Hematopoietic multipotent progenitor cell treated with erythropoietin and hydrocortisone succinate and interleukin-3 and kit ligand, for 8 days (in vitro differentiated cells): ENCODE results near the gene ANKDD1A.

Experiments used
- DNase-seq: peaks from one replicate; pipeline ENCODE4 v3.0.0-alpha.2; 2015

The ANKDD1A gene

GRCh38 chr15:64926661-64927060 lies 15.0 kb downstream of the ANKDD1A start:
- no peak for DNase-seq

GRCh38 chr15:64928626-64929220 lies 17.0 kb downstream of the ANKDD1A start:
- no peak for DNase-seq

DNA sequence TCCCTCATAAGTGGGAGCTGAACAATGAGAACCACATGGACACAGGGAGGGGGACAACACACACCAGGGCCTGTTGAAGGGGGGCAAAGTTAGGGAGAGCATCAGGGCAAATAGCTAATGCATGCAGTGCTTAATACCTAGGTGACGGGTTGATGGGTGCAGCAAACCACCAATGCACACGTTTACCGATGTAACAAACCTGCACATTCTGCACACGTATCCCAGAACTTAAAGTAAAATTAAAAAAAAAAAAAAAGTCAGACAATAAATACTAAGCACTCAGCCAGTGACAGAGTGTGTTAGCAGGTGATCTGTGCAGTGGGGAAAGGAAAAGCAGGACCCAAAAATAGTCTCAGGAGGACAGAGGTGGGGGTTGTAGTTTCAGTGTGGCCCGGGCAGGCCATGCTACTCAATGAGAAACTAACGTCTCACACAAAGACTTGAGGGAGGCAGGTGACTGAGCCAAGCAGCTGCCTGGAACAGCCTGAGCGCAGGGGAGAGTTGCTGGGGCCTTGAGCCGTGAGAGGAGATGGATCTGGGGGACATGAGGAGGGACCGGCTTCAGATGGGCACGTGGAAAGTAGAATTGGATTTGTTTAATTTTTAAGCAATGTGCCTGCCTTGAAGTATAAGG lies 18.4 kb downstream of the ANKDD1A start:
- DNase-seq: no peak

DNA sequence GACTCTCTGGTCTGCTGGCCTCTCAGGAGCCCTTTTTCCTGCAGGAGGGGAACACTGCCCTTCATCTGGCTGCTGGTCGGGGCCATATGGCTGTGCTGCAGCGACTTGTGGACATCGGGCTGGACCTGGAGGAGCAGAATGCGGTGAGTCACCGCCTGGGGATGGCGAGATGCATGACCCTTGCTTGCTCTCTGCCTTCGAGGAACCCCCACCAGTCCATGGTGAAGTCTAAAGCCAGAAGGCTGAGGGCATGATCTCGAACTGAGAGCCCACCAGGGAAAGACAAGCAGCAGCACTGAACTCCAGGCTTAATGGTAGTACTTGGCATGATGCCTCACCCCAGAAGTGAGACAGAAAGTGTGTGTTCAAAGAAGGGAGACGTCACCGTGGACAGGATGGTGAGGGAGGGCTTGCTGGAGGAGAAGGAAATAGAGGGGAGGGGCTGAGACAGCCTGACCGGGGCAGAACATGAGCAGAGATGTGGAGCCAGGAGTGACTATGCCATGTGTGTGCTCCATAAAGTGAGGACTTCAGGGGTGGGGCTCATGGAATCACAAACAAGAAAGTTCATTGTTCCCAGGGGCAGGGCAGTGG lies 19.2 kb downstream of the ANKDD1A start:
- DNase-seq: no peak

GRCh38 chr15:64931381-64931780 lies 19.7 kb downstream of the ANKDD1A start:
- no peak for DNase-seq

DNA sequence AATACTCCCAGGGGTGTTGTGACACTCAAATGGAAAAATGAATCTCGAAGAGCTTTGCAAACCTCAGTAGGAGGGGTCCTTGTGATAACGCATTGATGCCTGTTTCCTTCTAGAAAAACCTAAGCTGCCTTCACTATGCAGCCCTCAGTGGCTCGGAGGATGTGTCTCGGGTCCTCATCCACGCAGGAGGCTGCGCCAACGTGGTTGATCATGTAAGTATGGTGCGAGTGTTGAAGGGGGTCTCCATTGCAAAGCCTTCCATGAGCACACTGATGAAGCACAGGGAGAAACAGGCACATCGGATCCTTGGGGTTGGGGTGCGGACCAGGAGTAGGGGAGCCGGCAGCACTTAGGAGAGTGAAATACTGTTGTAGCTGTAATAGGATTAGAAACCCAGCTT lies 22.3 kb downstream of the ANKDD1A start:
- DNase-seq: no peak

DNA sequence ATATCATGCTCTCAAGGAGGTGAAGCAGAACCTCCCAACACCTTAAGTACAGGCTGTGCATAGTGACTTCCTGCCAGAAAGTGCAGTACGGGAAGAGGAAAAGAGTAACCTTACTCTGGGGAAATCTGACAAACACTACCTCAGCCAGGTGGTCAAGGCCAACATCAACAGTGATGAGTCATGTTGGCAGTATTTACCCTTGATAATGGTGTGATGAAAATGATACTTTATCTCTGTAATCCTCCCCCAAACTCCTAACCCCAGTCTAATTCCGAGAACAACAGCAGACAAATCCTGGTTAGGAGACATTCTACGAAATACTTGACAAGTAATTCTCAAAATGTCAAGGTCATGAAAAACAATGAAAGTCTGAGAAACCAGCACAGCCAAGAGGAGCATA lies 26.5 kb downstream of the ANKDD1A start:
- no peak for DNase-seq

DNA sequence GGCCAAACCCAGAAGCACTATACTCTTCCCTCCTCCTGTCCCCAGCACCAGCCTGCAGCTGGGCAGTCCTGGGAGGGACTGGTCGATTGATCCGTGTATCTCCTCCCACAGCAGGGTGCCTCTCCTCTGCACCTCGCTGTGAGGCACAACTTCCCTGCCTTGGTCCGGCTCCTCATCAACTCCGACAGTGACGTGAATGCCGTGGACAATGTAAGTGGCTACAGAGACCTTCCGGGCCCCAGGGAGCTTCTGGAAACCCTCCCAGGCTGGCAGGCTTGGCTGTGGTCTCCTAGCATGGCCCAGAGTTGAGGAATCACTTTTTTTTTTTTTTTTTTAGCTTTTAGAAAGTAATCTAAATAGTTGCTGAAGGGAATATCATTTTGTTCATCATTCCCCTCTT lies 30.7 kb downstream of the ANKDD1A start:
- DNase-seq: no peak

DNA sequence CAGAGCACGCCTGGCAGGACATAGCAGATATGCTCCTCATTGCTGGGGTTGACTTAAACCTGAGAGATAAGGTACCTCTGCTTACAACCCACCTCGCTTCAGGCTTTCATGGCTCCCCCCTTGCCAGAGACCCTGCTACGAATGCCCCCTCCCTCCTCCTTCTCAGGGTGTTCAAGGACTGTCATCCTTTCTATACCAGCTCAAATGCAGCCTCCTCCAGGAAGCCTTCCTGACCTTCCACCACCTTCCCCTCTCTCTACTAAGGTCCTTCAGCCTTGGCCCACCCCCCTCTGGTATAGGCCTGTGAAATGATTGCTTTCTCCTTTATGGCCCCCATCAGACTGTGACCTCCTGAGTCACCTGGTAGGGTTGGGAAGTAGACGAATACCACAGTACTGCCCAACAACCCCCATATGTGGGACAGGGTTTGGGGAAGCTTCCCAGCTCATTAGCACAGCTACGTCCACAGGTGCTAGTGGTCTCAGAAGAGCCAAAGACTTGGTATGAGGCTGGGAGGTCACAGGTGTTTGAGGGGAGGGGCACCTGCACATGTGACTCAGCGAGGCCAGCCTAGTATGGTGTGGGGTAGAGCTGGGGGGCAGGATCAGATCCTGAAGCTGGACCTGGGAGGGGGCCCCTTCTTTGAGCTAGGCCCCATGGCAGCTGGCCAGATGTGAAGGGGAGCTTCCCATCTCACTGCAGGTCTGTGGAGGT lies 32.0 kb downstream of the ANKDD1A start:
- no peak for DNase-seq

GRCh38 chr15:64944961-64945360 lies 33.3 kb downstream of the ANKDD1A start:
- DNase-seq: no peak

DNA sequence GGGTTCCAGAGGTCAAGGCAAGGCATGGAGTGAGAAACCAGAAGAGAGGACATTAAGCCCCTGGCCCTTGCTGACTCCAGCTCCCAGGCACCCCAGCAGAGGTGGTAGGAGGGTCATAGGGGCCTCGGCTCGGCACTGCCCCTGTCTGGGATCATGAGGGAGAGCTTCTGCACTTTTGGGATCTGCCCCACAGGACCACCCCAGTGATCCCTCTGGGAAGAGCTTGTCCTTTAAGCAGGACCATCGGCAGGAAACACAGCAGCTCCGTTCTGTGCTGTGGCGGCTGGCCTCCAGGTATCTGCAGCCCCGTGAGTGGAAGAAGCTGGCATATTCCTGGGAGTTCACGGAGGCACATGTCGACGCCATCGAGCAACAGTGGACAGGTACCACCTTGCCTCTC lies 35.5 kb downstream of the ANKDD1A start:
- DNase-seq: no peak

GRCh38 chr15:64948916-64949315 lies 37.2 kb downstream of the ANKDD1A start:
- DNase-seq: no peak

- DNase-seq: no peak
Observed at GRCh38 chr15:64949383-64950186, 37.9 kb downstream of the ANKDD1A start.

DNA sequence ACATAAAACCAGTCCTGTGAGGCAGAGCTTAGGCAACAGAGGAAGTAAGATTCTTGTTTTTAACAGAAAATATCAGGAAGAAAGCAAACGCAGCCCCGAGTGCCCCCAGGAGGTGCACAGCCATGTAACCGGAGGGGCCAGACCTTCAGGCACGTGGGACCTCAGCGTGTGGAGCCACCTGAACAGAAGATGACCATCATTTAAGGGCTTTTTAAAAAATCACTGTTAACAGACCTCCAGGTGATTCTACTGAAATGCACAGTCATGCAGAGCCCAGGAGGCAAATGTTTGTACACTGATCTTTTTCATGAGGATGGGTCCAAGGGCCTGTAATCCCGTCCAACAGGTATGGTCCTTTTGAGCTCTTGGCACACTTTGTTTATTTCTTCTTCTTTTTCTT lies 39.2 kb downstream of the ANKDD1A start:
- no peak for DNase-seq

GRCh38 chr15:64951777-64952418 lies 40.2 kb downstream of the ANKDD1A start:
- no peak for DNase-seq

DNA sequence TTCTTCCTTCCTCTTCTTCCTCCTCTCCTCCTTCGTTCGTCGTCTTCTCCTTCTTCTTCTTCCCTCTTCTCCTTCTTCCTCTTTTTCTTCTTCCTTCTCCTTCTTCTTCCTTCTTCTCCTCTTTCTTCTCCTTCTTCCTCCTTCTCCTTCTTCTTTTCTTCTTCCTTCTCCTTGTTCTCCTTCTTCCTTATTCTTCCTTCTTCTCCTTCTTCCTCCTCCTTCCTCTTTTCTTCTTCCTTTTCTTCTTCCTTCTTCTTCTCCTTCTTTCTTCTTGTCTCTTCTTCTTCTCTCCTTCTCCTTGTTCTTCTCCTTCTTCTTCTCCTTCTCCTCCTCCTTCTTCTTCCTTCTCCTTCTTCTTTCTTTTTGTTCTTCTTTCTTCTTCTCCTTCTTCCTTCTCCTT lies 42.7 kb downstream of the ANKDD1A start:
- DNase-seq: no peak

GRCh38 chr15:64959128-64959527 lies 47.4 kb downstream of the ANKDD1A start:
- no peak for DNase-seq

DNA sequence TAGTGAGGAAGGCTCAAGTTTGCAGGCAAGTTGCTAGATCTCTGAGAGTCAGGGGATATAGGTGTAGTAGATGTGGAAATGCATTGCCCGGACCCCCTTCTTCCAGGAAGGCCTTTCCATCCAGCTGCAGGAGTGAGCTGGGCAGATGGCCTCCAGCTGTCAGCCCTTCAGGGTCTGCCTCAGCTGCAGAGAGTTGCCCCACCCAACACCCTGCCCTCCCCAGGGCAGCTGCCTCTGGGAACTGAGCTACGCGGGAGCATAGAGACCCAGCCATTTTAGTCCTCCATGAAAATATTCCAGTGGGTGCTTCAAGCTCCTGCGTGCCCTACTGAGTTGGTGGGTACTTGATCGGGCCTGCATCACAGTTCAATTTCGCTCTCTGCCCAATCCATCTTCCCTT lies 48.5 kb downstream of the ANKDD1A start:
- DNase-seq: no peak

- no peak for DNase-seq
Observed at GRCh38 chr15:64961013-64961412, 49.3 kb downstream of the ANKDD1A start.

- DNase-seq: no peak
Observed at GRCh38 chr15:64969401-64969800, 57.7 kb downstream of the ANKDD1A start.

DNA sequence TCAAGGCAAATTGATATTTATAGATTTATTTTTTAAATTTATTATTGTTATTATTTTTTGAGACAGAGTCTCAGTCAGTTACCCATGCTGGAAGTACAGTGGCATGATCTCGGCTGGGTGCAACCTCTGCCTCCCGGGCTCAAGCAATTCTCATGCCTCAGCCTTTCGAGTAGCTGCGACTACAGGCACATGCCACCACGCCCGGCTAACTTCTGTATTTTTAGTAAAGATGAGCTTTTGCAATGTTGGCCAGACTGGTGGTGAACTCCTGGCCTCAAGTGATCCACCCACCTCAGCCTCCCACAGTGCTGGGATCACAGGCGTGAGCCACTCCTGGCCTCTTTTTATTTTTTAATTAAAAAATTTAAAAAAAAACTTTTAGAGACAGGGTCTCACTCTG lies 59.0 kb downstream of the ANKDD1A start:
- DNase-seq: no peak

DNA sequence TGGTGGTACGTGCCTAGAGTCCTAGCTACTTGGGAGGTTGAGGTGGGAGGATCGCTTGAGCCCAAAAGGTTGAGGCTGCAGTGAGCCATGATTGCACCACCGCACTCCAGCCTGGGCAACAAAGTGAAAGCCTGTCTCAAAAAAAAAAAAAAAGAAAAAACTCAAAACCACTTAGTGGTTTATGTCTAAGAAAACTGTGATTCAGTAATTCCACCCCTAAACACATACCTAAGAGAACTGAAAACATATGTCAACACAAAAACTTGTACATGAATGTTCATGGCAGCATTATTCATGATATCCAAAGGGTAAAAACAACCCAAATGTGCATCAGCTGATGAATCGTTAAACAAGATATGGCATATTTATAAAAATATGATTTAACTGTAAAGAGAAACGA lies 63.7 kb downstream of the ANKDD1A start:
- no peak for DNase-seq

GRCh38 chr15:64979252-64979710 lies 67.6 kb downstream of the ANKDD1A start:
- DNase-seq: no peak
